GM18873 (cell line): ENCODE data around the gene LGALS14.
"Not testable (repeated sequence)": the region's sequence is repeated elsewhere in the genome, so short reads cannot be mapped to it uniquely, and the experiment has no call there.

Experiments
- ATAC-seq: cut with Tn5 transposase; IDR thresholded peaks from one replicate; pipeline ENCODE4 v1.9.1; 2021; ENCODE audit warnings: mild to moderate bottlenecking, moderate library complexity, moderate number of reproducible peaks; ENCODE audit not compliant: unreplicated experiment, low FRiP score

LGALS14 gene

DNA sequence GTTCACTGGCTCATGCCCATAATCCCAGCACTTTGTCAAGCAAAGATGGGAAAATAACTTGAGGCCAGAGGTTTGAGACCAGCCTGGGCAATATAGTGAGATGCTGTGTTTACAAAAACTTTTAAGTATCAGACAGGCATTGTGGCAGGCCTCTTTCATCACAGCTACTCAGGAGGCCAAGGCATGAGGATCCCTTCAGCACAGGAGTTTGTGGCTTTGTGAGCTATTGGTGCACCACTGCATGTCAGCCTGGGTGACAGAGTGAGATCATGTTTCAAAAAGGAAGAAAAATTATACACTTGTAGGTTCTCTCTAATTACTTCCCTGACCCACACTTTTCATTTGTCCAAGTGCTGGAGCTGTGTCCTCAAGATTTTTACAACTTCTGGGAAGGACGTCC is 11.5 kb upstream of the LGALS14 start:
- ATAC-seq = no peak

DNA sequence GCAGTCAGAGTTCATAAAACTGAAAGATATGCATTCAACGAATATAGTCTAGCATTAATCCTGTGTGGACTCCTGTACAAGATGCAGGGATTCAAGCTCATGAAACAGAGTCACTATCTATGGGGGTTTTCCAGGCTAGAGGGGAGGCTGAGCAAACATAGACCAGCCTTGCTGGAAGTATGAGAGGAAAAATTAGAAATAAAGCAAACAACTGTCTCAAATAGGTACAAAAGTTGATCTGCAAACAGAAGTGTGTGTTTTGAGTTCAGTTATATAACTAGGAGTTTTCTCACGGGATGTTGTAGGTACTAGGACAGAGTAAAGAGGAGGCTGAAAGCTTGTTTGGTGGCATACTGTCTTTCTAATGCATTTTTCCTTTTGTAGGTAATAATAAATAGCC is 8.5 kb upstream of the LGALS14 start:
- ATAC-seq = no peak

DNA sequence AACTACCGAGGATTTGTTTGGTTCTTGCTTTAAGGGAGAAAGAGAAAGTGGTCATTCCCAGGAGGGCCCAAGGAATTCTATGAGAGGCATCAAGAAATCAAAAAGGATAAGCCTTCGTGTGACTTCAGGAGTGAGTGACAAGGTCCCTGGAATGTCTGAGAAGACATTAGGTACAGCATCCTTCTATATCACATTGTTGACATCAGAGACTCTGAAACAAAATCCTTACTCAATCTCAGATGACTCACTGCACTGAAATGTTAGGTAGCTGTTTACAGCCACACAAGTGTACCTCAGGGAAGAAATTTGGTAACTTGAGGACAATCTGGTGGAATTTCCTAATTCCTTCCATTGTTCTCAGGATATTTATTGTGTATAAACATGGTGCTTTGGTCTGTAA is 7.9 kb upstream of the LGALS14 start:
- ATAC-seq = no peak

DNA sequence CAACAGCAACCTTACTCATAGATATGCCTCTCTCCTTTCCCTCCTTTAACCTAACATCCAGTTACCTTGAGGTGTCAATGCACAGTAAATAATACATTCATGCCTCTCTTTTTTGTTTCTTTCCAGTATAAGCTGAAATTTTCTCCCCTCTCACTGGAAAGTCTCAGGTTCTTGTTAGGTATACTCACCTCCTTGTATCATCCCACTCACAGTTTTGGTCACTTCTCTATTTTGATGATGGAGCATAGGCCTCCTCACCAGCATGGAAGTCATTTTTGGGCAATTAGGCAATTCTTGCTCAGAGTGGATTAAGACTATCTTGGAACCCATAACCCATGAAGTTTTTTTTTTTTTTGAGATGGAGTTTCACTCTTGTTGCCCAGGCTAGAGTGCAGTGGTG is 5.7 kb upstream of the LGALS14 start:
- no peak for ATAC-seq

DNA sequence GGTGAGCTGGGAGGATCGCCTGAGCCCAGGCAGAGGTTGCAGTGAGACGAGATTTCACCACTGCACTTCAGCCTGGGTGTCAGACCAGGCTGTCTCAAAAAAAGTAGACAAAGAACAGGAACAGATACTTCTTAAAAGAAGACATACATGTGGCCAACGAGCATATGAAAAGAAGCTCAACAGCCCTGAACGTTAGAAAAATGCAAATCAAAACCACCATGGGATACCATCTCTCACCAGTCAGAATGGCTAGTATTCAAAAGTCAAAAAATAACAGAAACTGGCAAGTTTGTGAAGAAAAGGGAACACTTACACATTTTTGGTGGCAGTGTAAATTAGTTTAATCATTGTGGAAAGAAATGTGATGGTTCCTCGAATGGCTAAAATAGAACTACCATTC is 3.0 kb upstream of the LGALS14 start:
- no peak for ATAC-seq

DNA sequence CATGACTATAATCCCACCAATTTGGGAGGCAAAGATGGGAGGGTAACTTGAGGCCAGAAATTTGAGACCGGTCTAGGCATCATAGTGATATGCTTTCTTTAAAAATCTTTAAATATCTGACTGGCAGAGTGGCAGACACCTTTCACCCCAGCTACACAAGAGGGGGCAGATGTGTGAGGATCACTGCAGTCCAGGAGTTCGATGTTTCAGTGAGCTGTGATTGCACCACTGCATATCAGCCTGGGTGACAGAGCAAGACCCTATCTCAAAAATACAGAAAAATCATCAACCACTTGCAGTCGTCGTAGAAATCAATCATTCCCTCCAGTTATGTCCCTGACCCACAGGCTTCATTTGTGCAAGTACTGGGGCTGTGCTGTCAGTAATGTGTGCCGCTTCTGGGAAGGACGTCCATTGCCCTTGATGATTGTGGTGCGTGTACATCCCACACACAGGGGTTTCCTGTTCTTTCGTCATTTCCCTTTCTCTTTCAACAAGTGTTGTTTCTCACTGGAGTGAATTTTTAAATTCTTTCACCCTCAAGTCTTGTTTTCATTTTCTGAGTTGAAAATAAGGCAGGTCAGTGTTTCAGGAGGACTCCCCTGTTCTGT is 1.4 kb downstream of the LGALS14 start:
- no peak for ATAC-seq

DNA sequence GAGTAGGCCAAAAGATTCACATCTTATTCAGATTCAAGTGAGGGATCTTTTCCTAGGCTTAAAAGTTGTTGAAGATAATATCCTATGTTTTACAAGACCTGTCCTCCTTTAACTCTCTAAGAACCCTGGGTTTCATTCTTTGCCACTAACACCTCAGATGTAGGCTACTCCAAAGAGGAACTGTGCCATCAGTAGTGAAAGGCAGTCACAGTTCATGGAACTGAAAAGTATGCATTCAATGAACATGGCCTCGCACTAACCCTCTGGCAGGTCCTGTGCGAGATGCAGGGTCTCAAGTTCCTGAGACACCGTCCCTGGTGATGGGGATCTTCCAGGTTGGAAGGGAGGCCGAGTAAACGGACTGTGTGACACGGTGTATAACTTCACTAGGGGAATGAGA is 4.3 kb downstream of the LGALS14 start:
- ATAC-seq = no peak

DNA sequence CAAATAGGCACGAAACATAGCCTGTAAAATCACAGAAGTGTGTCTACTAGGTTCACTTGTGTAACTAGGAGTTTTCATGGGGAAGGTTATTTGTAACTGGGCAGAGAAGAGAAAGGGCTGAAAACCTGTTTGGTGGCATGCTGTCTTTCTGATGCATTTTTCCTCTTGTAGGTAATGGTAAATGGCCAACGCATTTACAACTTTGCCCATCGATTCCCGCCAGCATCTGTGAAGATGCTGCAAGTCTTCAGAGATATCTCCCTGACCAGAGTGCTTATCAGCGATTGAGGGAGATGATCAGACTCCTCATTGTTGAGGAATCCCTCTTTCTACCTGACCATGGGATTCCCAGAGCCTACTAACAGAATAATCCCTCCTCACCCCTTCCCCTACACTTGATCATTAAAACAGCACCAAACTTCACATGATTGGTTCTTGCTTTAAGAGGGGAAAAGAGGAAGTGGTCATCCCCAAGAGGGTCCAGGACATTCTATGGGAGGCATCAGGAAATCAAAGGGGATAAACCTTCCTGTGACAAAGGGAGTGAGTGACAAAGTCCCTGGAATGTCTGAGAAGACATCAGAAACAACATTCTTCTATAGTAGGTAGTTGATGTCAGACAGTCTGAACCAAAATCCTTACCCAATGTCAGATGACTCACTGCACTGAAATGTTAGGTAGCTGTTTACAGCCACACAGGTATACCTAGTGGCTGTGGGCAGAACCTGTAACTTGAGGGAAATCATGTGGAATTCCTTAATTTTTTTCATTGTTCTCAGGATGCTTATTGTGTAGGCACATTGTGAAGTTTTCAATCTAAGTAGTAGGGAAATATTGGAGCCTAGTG is 5.0 kb downstream of the LGALS14 start:
- ATAC-seq = no peak

DNA sequence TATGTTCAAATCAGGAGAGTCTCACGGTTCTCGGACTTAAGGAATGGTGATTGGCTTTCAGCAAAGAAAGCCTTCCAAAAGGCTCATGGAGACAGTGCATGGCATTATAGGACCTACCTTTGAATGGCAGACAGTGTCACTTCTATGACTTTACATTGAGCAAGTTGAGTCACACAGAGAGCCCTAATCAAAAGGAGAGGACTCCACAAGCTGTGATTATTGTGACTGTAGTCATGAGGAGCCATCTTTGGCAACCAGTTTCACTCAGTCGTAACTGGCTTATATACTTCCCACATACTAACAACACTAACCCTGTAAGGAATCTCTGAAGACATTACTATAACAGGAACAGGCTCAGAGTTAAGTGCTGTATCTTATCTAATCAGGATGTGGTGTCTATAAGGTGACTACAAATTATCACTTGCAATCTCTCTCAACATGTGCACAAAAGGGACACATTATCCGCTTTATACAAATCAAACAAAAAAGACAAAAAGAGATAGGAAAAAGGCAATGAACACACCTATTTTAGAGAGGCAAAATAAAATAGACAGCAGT is 6.1 kb downstream of the LGALS14 start:
- no peak for ATAC-seq

DNA sequence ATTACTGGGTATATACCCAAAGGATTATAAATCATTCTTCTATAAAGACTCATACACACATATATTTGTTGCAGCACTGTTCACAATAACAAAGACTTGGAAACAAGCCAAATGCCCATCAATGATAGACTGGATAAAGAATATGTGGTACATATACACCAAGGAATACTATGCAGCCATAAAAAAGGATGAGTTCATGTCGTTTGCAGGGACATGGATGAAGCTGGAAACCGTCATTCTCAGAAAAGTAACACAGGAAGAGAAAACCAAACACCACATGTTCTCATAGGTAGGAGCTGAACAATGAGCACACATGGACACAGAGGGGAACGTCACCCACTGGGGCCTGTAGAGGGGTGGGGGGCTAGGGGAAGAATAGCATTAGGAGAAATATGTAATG is 15.9 kb downstream of the LGALS14 start:
- not testable (repeated sequence) for ATAC-seq

DNA sequence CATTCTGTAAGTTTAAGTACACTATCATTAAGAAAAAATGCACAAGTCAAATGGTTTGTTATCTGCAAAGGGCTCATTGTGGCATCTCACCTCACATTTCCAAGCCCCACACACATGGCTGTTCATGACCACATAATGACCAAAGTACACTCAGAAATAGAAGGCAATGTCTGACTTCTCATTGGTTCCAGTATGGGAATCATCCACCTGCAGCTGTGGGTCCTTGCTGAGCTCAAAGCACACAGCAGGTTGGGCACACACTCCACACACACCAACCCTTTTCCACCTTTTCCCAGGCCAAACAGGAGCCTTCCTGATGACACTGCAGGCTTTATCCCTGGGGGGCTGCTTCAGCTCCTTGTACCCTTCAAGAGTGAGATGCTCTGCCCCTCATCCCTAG is 21.7 kb downstream of the LGALS14 start:
- ATAC-seq = no peak

DNA sequence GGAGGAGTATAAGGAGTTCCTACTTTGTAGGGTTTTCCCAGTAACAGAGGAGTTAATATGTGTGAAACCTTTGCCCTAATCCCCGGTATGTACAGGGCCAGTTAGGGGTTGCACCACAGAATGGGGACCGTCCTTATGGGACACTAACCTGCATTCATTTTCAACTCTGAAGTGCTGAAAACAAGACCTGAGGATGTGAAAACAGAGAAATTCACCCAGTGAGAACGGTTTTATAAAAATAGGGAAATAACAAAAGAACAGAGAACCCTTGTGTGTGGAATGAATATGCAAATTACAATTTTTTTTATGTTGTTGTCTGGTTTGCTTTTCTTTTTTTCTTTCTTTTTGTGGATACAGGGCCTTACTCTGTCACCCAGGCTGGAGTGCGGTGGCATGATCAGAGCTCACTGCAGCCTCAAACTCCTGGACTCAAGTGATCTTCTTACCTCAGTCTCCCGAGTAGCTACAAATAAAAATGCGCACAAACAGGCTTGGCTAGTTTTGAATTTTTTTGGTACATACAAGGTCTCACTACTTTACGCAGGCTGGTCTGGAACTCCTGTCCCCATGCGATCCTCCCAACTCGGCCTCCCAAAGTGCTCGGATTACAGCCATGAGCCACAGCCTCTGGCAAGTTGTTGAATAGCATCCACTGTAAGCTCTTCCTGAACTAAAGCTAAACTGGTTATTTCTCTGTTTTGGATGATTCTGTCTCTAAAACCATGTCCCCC is 23.0 kb downstream of the LGALS14 start:
- no peak for ATAC-seq

DNA sequence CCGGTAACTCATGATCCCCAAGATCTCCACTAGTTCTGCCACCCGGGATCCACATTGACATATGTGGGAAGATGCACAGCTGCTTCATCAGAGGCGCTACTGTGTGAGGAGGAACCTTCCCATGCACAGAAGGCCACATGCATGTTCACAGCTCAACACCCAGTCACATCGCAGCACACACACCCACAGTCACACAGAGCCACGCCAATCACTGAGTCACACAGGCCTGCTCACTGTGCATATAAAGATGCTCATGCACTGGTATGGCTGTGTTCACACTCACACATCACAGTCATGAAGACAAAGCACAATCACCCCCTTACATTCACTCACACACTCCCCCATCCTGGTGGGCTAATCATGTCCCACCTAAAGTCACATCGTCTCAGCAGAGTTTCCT is 23.8 kb downstream of the LGALS14 start:
- ATAC-seq = no peak

DNA sequence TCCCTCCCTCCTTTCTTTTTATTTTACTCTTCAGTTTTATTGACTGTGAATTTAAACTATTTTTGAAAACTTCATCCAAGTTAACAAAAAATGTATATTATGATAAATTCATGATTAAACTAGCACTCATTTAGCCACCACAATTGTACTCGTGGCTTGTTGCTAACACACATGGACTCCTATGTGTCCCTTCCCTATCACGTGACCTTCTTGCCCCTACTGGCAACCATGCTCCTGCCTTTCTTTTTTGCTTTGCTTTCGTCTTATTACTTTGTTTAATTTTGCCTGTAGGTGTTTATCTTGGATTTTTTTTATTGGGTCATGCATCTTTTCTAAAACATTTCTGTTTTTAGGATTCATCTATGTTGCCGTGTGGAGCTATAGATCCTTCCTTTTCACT is 25.3 kb downstream of the LGALS14 start:
- ATAC-seq = no peak

DNA sequence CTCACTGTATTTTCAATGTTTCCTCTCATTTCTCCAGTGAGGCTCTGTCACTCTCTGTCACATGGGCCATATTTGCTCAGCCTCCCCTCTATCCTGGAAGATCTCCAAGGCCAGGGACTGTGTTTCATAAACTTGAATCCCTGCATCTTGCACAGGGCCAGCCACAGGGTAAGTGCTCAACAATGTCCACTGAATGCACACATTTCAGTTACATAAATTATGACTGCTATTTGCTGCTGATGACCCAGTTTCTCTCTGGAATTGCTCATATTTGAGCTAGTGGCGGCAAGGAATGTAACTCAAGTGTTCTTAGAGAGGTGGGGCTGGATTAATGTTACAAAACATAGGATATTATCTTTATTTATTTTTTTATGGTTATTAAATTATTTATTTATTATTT is 27.4 kb downstream of the LGALS14 start:
- no peak for ATAC-seq

DNA sequence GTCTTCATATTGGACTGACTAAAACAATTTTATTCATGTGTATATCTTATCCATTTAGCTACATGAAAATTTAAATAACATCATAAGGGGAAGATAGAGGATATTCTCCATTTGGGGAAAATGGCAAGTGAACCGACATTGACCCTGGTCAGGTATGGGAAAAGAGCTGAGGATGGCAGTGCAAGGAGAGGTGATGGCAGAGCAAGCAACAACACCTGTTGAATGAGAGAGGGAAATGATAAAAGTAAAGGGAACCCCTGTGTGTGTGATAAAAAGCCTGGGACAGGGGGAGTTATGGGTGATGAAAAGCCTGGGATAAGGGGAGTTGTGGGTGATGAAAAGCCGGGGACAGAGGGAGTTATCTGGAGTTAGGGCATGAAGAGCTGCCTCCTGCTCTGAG is 29.6 kb downstream of the LGALS14 start:
- ATAC-seq = no peak

DNA sequence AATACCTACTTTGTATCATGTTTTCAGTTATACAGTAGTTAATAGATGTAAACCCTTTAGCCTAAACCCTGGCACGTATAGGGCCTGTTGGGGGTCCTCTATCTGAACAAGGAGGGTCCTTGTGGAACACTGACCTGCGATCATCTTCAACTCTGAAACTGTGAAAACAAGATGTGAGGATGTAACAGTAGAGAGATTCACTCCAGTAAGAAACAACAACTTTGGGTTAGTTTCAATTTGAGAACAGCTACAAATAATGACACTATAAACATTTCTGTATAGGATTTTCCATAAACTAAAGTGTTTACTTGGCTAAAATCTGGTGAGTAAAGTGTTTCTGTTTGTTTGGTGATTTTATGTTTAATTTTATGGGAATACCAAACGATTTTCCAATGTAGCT is 31.4 kb downstream of the LGALS14 start:
- ATAC-seq = no peak

DNA sequence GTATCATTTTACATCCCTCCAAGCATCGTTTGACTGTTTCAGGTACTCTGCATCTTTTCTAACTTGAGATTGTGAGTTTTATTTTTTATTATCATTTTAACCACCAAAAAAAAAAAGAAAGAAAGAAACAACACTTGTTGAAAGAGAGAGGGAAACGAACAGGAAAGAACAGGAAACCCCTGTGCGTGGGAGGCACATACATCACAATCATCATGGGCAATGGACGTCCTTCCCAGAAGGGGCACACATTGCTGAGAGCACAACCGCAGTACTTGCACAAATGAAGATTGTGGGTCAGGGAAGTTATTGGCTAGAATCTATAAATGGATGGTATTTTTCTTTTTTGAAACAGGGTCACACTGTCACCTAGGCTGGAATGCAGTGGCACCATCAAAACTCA is 31.8 kb downstream of the LGALS14 start:
- ATAC-seq = no peak

DNA sequence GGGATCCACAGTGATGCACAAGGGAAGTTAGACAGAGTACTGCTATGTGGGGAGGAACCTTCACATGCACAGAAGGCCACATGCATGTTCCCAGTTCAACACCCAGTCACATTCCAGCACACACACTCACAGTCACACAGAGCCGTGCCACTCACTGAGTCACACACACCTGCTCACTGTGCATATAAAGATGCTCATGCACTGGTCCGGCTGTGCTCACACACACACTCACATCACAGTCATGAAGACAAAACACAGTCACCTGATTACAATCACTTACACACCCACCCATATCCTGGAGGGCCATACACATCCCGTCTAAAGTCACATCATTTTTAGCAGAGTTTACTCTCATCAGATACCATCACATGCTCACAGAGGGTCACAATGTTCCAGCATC is 33.1 kb downstream of the LGALS14 start:
- no peak for ATAC-seq

DNA sequence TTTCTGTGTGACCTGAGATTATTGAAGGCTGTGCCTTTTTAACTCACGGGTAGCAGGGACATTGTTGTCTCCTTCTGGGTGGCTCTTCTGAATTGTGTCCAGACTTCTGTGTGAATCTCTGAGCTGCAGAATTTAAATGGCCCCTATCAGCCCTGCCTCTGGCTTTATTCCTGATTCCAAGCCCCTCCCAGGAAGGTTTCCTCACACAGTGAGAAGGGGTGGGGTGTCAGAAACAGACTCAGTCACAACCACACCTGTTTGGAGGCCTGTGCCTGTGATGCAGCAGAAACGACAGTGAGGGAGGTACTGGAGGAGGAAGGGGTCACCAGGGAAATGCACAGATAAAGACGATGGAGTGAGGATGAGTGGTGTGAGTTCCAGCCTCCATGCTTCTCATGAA is 33.6 kb downstream of the LGALS14 start, which contains the start of gene CLC:
Gene CLC, minus strand, starts transcription at position 139 of the 400 bp plus-strand sequence. Its CDS starts 77 bp downstream, at position 62.
- no peak for ATAC-seq

DNA sequence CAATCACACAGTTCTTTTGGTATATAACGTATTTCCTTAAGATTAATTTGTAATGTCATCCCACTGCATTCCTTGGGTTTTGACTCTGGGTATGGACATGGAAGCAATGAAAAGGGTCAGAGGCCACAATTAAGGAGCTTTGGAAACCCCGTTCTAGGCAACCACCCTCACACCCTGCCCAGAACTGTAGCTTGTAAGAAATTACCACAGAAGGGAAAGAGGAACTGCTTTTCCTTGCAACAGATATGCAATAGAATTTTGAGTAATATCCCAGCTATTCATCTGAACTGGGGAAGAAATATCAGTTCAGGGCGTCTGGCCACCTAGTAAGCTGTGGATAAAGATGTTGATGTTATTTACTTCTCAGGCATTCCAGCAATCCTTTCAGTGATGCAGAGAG is 34.5 kb downstream of the LGALS14 start:
- ATAC-seq = no peak
